ENCODE data around the gene MAJIN.

DNA sequence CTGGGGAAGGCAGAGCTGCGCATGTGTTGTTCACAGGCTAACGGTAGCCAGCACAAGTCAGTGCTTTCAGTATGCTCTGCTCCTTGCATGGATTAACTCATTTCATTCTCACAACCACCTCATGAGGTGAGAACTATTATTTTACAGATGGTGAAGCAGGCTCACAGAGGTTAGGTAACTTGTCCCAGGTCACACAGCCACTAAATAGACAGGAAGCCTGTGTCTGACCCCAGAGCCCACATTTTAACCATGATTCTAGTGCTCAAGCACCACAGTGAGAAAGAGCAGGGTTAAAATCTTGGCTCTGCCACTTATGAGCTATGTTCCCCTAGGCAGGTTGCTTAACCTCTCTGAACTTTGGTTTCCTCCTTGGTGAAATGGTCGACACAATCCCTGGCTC is 49.1 kb upstream of the MAJIN start:
- TF ChIP-seq, protein P1, sequence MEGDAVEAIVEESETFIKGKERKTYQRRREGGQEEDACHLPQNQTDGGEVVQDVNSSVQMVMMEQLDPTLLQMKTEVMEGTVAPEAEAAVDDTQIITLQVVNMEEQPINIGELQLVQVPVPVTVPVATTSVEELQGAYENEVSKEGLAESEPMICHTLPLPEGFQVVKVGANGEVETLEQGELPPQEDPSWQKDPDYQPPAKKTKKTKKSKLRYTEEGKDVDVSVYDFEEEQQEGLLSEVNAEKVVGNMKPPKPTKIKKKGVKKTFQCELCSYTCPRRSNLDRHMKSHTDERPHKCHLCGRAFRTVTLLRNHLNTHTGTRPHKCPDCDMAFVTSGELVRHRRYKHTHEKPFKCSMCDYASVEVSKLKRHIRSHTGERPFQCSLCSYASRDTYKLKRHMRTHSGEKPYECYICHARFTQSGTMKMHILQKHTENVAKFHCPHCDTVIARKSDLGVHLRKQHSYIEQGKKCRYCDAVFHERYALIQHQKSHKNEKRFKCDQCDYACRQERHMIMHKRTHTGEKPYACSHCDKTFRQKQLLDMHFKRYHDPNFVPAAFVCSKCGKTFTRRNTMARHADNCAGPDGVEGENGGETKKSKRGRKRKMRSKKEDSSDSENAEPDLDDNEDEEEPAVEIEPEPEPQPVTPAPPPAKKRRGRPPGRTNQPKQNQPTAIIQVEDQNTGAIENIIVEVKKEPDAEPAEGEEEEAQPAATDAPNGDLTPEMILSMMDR (IDR thresholded peaks at IDR 0.05): no peak
- TF ChIP-seq POLR2A (IDR thresholded peaks at IDR 0.05): no peak
